Skeletal muscle cell (primary cell): ENCODE measurements around the gene LAMP2.
"Not testable (repeated sequence)": the region's sequence is repeated elsewhere in the genome, so short reads cannot be mapped to it uniquely, and the experiment has no call there.

Experiments
- DNase-seq: peaks from one replicate; pipeline ENCODE4 v3.0.0-alpha.2; 2010; ENCODE audit warnings: low read depth
- H3K4me3 ChIP-seq: 2 replicates; pipeline ENCODE4 v1.5.1; 2011; ENCODE audit warnings: low read depth, mild to moderate bottlenecking, control low read depth, low read length, moderate library complexity

LAMP2 gene

GRCh38 chrX:120468825-120469525, at the start of gene LAMP2:
Gene LAMP2 (minus strand): TSS chrX:120469296. CDS start chrX:120469169, 127 bp downstream.
- H3K4me3 ChIP-seq: peak within 1 kb of the TSS; percentile 64
- DNase-seq: peak; percentile 69

GRCh38 chrX:120517936-120518335, 48.8 kb upstream of the LAMP2 start:
- no peak overlapping the region for H3K4me3 ChIP-seq
- peak; percentile 37 for DNase-seq

- no peak overlapping the region for H3K4me3 ChIP-seq
- no peak for DNase-seq
These were observed 45.1 kb upstream of the LAMP2 start for GRCh38 chrX:120514236-120514635.

DNA sequence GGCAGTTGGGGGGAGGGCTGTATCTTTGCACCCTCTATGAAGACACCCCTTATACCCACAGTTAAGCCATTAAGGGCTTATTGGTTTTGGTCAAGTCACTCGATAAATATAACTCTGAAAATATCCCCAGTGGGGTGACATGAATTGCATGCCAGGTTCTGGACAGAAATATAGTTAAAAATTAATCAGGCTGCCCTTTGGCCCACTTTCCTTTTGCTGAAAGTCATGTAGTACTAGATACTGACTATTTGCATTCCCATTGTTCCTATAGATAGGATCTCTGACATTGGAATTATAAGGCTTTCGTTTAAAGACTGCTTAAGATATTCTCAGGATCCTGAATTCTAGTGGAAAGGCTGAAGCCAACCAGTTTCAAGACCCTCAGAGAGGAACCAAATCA, 43.5 kb upstream of the LAMP2 start:
- no peak for DNase-seq
- H3K4me3 ChIP-seq: no peak overlapping the region

DNA sequence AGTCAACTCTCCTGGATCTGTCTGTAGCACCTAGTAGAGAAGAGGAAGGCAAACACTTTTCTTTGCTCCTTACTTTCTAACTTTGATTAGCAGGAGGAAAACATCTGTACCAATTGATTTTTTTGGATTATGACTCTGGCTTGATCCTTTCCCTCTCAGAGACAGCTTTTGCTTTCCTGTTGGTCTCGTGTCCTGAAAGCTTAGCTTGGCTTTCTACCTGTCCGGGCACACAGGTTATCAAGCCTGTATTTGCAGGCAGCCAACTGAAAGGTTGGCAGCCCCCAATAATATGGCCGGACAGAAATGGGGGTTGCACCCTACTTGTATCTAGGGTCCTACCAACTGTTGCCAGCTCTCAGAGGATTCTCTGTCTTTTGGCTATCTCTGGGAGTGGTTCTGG, 43.1 kb upstream of the LAMP2 start:
- no peak overlapping the region for H3K4me3 ChIP-seq
- DNase-seq: no peak

GRCh38 chrX:120504569-120504968, 35.5 kb upstream of the LAMP2 start:
- DNase-seq: no peak
- H3K4me3 ChIP-seq: no peak overlapping the region

GRCh38 chrX:120499301-120500072, 30.4 kb upstream of the LAMP2 start:
- DNase-seq: no peak
- no peak overlapping the region for H3K4me3 ChIP-seq

GRCh38 chrX:120490119-120490518, 21.0 kb upstream of the LAMP2 start:
- not testable (repeated sequence) for DNase-seq, H3K4me3 ChIP-seq

GRCh38 chrX:120486786-120487185, 17.7 kb upstream of the LAMP2 start:
- no peak for DNase-seq
- H3K4me3 ChIP-seq: no peak overlapping the region

GRCh38 chrX:120485638-120486520, 16.8 kb upstream of the LAMP2 start:
- peak overlapping the region; percentile 39 for H3K4me3 ChIP-seq
- peak; percentile 39 for DNase-seq

DNA sequence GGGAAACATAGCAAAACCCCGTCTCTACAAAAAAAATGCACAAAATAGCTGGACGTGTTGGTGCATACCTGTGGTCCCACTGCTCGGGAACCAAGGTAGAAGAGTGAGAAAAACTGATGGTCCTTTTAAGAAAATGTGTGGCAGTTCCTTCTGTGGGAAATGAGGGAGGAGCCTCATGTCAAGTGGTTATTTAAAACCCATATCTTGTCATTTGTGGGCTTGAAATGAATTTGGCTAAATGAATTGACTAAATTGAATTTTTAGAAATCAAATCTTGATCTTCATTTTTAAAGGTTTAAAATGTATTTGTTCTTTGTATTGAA, 16.2 kb upstream of the LAMP2 start:
- no peak for DNase-seq
- H3K4me3 ChIP-seq: peak overlapping the region; percentile 39

GRCh38 chrX:120477453-120477852, 8.4 kb upstream of the LAMP2 start:
- no peak for DNase-seq
- no peak overlapping the region for H3K4me3 ChIP-seq

- no peak overlapping the region for H3K4me3 ChIP-seq
- no peak for DNase-seq
These were observed 7.6 kb upstream of the LAMP2 start for GRCh38 chrX:120476714-120477113.

DNA sequence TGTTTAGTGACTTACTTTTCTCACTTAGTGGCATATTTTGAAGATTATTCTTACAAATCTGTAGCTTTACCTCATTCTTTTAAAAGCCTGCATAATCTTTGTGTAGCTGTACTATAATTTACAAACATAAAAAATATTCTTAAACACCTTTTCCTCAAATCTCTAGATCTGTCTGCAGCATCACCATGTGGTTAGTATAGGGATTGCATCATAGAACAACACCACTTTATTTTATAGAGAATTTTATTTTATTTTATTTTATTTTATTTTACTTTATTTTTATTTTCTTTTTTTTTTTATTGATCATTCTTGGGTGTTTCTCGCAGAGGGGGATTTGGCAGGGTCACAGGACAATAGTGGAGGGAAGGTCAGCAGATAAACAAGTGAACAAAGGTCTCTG, 6.4 kb upstream of the LAMP2 start:
- not testable (repeated sequence) for H3K4me3 ChIP-seq, DNase-seq

- no peak for DNase-seq
These were observed 5.0 kb upstream of the LAMP2 start for GRCh38 chrX:120474085-120474484.

GRCh38 chrX:120469657-120470056, 561 bp upstream of the LAMP2 start:
- not testable (repeated sequence) for DNase-seq, H3K4me3 ChIP-seq

More at GRCh38 chrX:120474085-120474484, 5.0 kb upstream of the LAMP2 start:
- H3K4me3 ChIP-seq: no peak overlapping the region

- DNase-seq: no peak
- peak overlapping the region; percentile 64 for H3K4me3 ChIP-seq
These were observed 644 bp downstream of the LAMP2 start for GRCh38 chrX:120468479-120468824.

- H3K4me3 ChIP-seq: peak overlapping the region; percentile 64
- DNase-seq: no peak
These were observed 1.0 kb downstream of the LAMP2 start for GRCh38 chrX:120468071-120468470.

DNA sequence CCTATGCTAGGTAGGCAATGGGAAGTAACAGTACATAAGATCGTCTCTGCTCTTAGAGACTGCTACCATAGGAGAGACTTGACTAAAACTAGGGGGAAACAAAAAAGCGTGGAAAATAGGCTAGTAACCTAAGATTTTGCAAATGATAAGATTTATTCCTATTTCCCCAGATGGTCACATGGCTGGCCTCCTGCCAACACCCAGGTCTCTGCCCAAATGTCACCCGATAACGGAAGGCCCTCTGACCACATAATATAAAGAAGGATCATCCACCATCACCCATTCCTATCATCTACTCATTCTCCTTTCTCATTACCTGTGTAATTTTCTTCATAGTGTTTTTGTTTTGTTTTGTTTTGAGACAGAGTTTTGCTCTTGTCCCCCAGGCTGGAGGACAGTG, 4.7 kb downstream of the LAMP2 start:
- DNase-seq: no peak
- H3K4me3 ChIP-seq: no peak overlapping the region

DNA sequence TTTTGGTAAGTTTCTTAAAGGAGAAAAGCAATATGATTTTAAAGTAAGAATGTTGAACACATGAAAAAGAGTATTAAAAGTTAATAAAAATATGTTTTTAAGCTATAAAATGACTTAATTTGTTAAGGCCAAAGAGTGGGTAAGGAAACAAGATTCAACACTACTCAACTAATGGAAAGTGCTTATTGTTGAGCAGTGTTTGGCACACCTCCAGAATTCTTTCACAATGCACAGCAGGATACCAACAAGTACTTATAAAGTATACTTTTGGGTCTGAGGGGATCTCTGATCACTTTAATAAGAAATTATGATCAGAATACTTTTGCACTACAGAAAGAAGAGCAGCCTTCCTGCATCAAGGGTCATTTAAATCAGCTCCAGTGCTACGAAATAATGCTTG, 5.9 kb downstream of the LAMP2 start:
- no peak for DNase-seq
- no peak overlapping the region for H3K4me3 ChIP-seq
